AG20443 (cell line): ENCODE measurements around the gene TMPRSS11F.

ENCODE experiments used
- DNase-seq: peaks from one replicate; pipeline ENCODE4 v3.0.0; 2012; ENCODE audit warnings: low spot score, mixed read lengths

The TMPRSS11F gene

DNA sequence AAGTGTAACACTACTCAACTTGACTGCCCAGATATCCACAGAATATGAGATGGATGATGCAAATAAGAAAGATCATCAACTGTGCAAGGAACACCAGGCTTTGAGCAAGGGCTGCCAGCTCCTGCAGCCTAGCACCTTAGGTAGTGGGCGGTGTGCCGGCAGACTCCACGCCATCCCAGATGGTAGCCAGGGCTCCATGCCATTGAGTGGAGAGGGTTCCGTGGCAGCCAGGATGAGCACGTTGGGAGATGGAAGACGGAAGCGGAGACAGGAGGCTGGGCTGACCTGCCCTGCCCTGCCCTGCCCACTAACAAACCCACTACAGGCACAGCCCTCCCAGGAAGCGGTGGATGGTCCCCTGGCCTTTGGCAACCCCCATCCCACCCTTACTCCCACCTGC is 51.9 kb downstream of the TMPRSS11F start:
- DNase-seq: no peak

DNA sequence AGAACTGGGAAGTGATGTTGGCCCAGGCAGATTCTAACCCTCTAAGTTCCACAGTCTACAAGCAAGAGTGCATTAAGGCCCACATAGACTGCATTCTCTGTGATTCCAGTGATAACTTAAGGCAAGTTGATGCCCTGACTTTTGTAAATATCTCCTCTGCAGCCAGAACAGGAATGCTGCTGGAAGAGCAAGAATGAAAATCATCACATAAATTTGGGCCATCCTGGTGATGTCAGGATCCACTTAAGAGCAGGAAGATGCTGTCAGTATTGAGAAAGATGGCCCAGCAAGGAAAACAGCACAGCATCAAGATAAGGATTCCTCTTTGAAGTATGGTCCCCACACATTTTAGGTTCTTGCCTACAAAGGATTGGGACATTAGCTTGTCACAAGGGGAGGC is 52.4 kb downstream of the TMPRSS11F start:
- no peak for DNase-seq

DNA sequence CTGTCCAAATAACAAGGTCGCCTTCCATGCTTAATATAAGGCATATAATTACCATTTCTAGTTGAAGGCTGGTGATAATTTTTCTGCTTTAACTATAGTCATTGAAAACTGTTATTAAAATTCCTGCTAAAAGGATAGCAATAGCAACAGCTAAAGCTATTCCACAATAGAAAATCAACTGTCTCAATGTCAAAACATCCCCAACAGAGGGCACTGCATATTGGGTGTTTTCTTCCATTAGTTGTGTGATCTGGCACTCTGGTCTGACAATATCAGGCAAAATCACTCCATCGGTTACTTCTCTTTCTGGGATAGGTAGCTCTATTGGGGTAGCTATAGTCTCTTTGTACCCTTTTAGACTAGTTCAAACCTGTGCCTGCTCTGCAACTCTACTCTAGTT is 53.5 kb downstream of the TMPRSS11F start:
- DNase-seq: no peak

DNA sequence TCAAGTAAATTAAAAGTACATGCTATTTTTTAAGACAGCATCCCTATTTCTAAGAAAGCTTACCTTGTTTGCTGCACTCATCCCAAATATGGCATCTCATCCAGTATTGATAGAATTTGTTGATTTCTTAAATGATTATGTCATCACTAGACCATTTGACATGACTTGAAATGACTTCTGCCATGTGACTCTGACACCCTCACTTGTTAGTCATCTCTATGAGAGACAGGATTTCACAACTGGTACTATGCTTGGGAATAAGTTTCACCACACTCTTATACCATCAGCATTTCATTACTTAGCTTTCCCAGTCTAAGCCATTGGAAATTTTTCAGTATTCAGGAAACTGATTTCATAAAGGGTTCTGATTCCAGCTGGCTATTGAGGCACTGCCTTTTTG is 55.3 kb downstream of the TMPRSS11F start:
- no peak for DNase-seq

DNA sequence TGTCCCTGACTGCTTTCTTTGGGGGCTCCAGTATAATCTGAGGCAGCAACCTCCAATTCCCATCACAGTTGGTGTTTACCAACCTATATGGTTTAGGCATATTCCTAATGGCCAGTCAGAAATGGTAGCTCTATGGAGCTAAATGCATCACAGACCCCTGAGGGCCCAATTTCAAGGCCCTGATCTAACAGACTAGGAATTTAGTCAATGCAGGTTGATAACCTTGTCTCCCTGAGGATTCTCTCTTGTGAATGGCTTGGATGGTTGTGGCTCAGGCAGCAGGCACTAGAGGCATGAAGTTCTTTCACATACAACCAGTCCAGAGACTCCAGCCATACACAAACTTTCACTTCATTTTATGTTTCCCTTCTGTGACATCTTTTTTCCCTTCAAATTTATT is 59.4 kb downstream of the TMPRSS11F start:
- no peak for DNase-seq

DNA sequence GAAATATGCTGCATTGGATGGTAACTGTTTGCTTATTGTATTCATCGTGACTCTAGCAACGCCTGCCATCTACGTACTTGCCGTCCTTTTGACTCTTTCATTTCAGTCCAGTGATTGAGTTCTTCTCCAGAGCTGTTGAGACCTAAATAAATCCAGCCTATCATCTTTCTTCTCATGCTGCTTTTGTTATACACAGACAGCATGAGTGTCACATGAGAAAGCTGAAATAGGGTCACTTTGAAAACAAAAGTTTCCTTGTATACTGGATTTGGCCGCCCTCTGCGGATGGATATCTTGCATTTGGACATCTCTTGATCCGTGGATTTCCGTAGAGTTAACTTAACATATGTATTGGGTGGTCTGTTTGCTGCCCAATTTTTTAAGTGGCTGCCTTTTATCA is 67.2 kb downstream of the TMPRSS11F start:
- DNase-seq: no peak

DNA sequence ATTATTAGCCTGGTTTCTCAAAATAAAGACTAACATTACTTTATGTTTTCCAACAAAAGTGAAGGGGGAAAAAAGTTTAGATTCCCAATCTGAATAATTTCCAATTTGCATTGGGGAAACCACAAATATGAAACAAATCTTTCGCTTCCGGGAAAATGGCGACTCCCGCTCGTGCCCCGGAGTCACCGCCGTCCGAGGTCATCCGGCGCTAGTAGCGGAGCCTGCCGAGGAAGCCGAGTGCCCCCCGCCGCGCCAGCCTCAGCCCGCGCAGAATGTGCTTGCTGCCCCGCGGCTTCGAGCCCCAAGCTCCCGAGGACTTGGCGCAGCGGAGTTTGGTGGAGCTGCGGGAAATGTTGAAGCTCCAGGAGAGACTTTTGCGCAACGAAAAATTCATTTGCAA is 91.4 kb downstream of the TMPRSS11F start:
- DNase-seq: no peak

DNA sequence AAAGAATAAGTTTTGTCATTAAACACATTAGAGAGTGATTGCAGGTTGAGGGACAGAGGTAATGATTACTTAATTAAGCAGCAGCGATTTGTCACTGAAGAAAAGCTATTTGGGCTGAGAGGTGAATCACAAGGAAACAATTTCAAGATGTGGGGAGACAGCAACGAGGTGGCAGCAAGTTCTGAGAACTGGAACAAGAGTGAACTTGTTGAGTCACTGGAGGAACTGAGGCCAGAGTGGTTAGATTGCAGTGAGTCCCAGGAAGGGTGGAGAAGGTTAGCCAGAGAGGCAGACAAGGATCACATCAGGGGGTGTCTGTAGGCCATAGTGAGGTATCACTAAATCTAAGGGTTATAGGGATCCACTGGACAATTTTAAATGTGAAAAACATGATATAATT is 108.5 kb downstream of the TMPRSS11F start:
- DNase-seq: peak; percentile 30

DNA sequence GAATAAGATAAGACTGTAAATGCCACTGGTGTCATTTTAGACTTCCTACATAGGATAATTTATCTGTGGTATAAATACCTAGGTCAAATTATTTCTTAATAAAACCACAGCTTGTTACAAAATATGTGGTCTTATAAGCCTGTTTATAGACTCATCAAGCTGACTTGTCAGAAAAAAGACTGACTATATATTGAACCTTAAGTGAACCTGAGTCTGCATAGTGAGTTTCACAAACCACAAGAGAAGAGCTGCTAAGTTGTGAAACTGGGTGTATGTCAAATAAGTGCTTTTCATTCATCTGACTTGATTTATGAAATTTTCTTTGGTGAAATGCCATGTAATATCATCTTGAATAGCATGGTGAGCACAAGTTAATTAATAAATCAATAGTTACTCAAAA is 118.0 kb downstream of the TMPRSS11F start:
- no peak for DNase-seq
